H9 (cell line): Measurements from ENCODE around the gene RAPGEF3. TPM values are rescaled to one million over a fixed set of nuclear protein-coding genes. Genes with fewer than 3 reads are reported as not detected.

ENCODE experiments used
- DNase-seq: peaks from one replicate; pipeline ENCODE4 v3.0.0-alpha.2; 2017
- H2AFZ ChIP-seq: one replicate; pipeline ENCODE4 v1.6.1; 2013; ENCODE audit warnings: mild to moderate bottlenecking, low read length, control low read depth, moderate library complexity
- H2AK5ac ChIP-seq: 2 replicates; pipeline ENCODE4 v1.6.1; 2013; ENCODE audit warnings: low read length, control low read depth, mixed read lengths; ENCODE audit not compliant: insufficient read length
- H2BK120ac ChIP-seq: one replicate; pipeline ENCODE4 v1.6.1; 2013; ENCODE audit warnings: low read depth, mild to moderate bottlenecking, low read length, control low read depth, inconsistent platforms; ENCODE audit not compliant: poor library complexity, severe bottlenecking
- H2BK12ac ChIP-seq: 2 replicates; pipeline ENCODE4 v1.6.1; 2013; ENCODE audit warnings: low read length, control low read depth, mixed read lengths, low read depth; ENCODE audit not compliant: insufficient read length
- H2BK15ac ChIP-seq: 2 replicates; pipeline ENCODE4 v1.6.1; 2013; ENCODE audit warnings: low read depth, low read length, control low read depth
- H2BK20ac ChIP-seq: one replicate; pipeline ENCODE4 v1.6.1; 2013; ENCODE audit warnings: low read depth, mild to moderate bottlenecking, low read length, control low read depth, inconsistent platforms; ENCODE audit not compliant: poor library complexity, severe bottlenecking
- H2BK5ac ChIP-seq: 2 replicates; pipeline ENCODE4 v1.6.1; 2013; ENCODE audit warnings: low read length, control low read depth, mixed read lengths; ENCODE audit not compliant: insufficient read length
- H3K14ac ChIP-seq: 2 replicates; pipeline ENCODE4 v1.6.1; 2013; ENCODE audit warnings: low read length, control low read depth; ENCODE audit not compliant: insufficient read depth
- H3K18ac ChIP-seq: 2 replicates; pipeline ENCODE4 v1.6.1; 2013; ENCODE audit warnings: low read depth, mild to moderate bottlenecking, mixed read lengths, low read length, control low read depth; ENCODE audit not compliant: insufficient read length
- H3K23ac ChIP-seq: 2 replicates; pipeline ENCODE4 v1.6.1; 2013; ENCODE audit warnings: low read length, control low read depth, mixed read lengths, low read depth; ENCODE audit not compliant: insufficient read length
- H3K23me2 ChIP-seq: 2 replicates; pipeline ENCODE4 v1.6.1; 2013; ENCODE audit warnings: low read depth, mild to moderate bottlenecking, mixed read lengths, low read length, control low read depth; ENCODE audit not compliant: insufficient read length, poor library complexity, severe bottlenecking
- H3K27ac ChIP-seq: 2 replicates; pipeline ENCODE4 v1.5.1; 2013; ENCODE audit warnings: low read length, control low read depth, mixed read lengths, low read depth; ENCODE audit not compliant: insufficient read length
- H3K27me3 ChIP-seq: 2 replicates; pipeline ENCODE4 v1.6.1; 2013; ENCODE audit warnings: low read length, control low read depth, inconsistent platforms; ENCODE audit not compliant: insufficient read depth
- H3K4ac ChIP-seq: 2 replicates; pipeline ENCODE4 v1.6.1; 2013; ENCODE audit warnings: low read depth, mild to moderate bottlenecking, control low read depth, inconsistent platforms, low read length, moderate library complexity
- H3K4me1 ChIP-seq: 2 replicates; pipeline ENCODE4 v1.6.1; 2013; ENCODE audit warnings: low read length, control low read depth, inconsistent platforms; ENCODE audit not compliant: insufficient read depth
- H3K4me2 ChIP-seq: 2 replicates; pipeline ENCODE4 v1.6.1; 2013; ENCODE audit warnings: low read length, control low read depth, mixed read lengths; ENCODE audit not compliant: insufficient read length, insufficient read depth
- H3K56ac ChIP-seq: 2 replicates; pipeline ENCODE4 v1.6.1; 2013; ENCODE audit warnings: low read depth, mild to moderate bottlenecking, mixed read lengths, low read length, control low read depth; ENCODE audit not compliant: insufficient read length
- H3K79me1 ChIP-seq: 2 replicates; pipeline ENCODE4 v1.6.1; 2013; ENCODE audit warnings: low read depth, mild to moderate bottlenecking, moderate library complexity, low read length, control low read depth, inconsistent platforms; ENCODE audit not compliant: insufficient read depth, poor library complexity, severe bottlenecking
- H3K79me2 ChIP-seq: 2 replicates; pipeline ENCODE4 v1.6.1; 2013; ENCODE audit warnings: low read length, control low read depth, inconsistent platforms; ENCODE audit not compliant: insufficient read depth
- H3K9ac ChIP-seq: 2 replicates; pipeline ENCODE4 v1.6.1; 2013; ENCODE audit warnings: low read length, control low read depth, mixed read lengths; ENCODE audit not compliant: insufficient read length; ENCODE audit errors: extremely low read depth
- H3K9me3 ChIP-seq: one replicate; pipeline ENCODE4 v1.6.1; 2013; ENCODE audit warnings: low read depth, low read length, inconsistent platforms; ENCODE audit not compliant: control insufficient read depth
- H3T11ph ChIP-seq: one replicate; pipeline ENCODE4 v1.6.1; 2013; ENCODE audit warnings: mild to moderate bottlenecking, low read length, control low read depth, inconsistent platforms
- H4K20me1 ChIP-seq: one replicate; pipeline ENCODE4 v1.6.1; 2013; ENCODE audit not compliant: control insufficient read depth, insufficient read length, insufficient read depth
- H4K5ac ChIP-seq: 2 replicates; pipeline ENCODE4 v1.6.1; 2013; ENCODE audit warnings: low read depth, mild to moderate bottlenecking, mixed read lengths, low read length, control low read depth; ENCODE audit not compliant: insufficient read length
- H4K8ac ChIP-seq: replicated peaks from 2 replicates; pipeline ENCODE4 v1.6.1; 2013; ENCODE audit warnings: low read length, control low read depth, mixed read lengths, low read depth; ENCODE audit not compliant: insufficient read length
- H4K91ac ChIP-seq: 2 replicates; pipeline ENCODE4 v1.6.1; 2013; ENCODE audit warnings: low read depth, mild to moderate bottlenecking, moderate library complexity, mixed read lengths, low read length, control low read depth; ENCODE audit not compliant: insufficient read length
- H3K27ac Mint-ChIP-seq, 3 experiments: 2 replicates in 2 of 3; 3 replicates in 1 of 3; pipeline ENCODE4 v1.8.0; 2020 to 2021; ENCODE audit warnings: mixed read lengths in 3 of 3, mild to moderate bottlenecking in 1 of 3, moderate library complexity in 1 of 3
- H3K27me3 Mint-ChIP-seq: 2 replicates; pipeline ENCODE4 v1.8.0; 2021; ENCODE audit warnings: low read depth, mild to moderate bottlenecking, moderate library complexity, mixed read lengths
- H3K36me3 Mint-ChIP-seq, 3 experiments: 2 replicates in 2 of 3; 3 replicates in 1 of 3; pipeline ENCODE4 v1.8.0; 2020 to 2021; ENCODE audit warnings: low read depth in 3 of 3, mixed read lengths in 3 of 3; ENCODE audit not compliant: insufficient read depth in 1 of 3
- H3K4me1 Mint-ChIP-seq, 2 experiments: 2 replicates each; pipeline ENCODE4 v1.8.0; 2020; ENCODE audit warnings: mixed read lengths in 2 of 2
- H3K4me3 Mint-ChIP-seq, 2 experiments: 2 replicates in 1 of 2; 3 replicates in 1 of 2; pipeline ENCODE4 v1.8.0; 2020 to 2021; ENCODE audit warnings: mild to moderate bottlenecking in 2 of 2, mixed read lengths in 2 of 2, moderate library complexity in 1 of 2
- H3K9me3 Mint-ChIP-seq, 2 experiments: 2 replicates in 1 of 2; 3 replicates in 1 of 2; pipeline ENCODE4 v1.8.0; 2020; ENCODE audit warnings: mild to moderate bottlenecking in 2 of 2, mixed read lengths in 2 of 2, moderate library complexity in 1 of 2
- WGBS: extraction: QIAGEN DNeasy Blood & Tissue Kit; methylation state at CpG from one replicate; pipeline ENCODE4 v1.1.7; 2013; ENCODE audit warnings: missing lambda C conversion rate, low lambda C conversion rate, mixed read lengths; ENCODE audit not compliant: insufficient read length; ENCODE audit errors: extremely low coverage; 5-methylcytosine and 5-hydroxymethylcytosine counted together
- total RNA-seq: library from RNA; stranded (reverse); gene quantifications from 2 replicates; pipeline ENCODE4 v1.2.1, GENCODE V29; 2021
- TF ChIP-seq, protein P1 (sequence below): fragments of 200-600 bp; sonication (generic); conservative IDR thresholded peaks from 3 replicates; pipeline ENCODE4 v1.8.0; 2021; ENCODE audit warnings: antibody characterized with exemption, mild to moderate bottlenecking

RAPGEF3 gene
- total RNA-seq, 1 experiment from 2014 or later, result 7.4 TPM

DNA sequence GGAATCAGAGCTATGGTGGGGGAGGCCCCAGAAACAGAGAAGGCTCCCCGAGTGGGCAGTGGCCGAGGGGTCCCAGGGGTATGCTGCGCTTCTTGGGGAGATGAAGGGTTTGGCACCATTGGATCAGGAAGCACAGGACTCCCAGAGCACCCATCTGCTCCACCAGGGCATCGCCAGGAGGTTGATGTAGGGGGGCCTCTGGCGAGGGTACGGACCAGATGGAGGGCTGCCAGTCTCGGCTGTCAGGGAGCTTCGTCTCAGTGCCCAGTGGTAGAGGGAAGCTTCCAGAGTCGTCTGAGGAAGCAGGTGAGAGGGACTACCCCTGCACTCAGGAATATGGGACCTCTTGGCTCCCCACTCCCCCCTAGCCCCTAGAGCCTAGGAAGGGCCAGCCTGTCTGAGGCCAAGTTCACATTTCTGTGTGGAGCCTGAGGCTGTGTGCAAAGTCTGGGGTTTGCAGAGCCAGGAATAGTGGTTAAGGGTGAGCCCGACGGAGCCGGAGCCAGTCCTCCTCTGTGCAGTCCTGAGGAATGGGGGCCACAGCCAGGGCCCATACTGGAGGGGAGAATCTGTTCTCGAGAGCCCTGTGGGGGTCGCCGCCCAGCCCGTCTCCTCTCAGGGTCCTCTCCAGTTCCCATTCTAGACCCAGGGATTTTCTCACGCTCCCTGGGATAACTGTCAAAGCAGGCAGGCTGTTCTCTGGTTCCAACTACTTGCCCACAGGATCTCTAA lies 24.5 kb upstream of the RAPGEF3 start:
- H3K56ac ChIP-seq, result no peak overlapping the region
- Mint-ChIP-seq H3K27ac (no peak overlapping the region), H3K36me3 (peaks cover 28 to 53% (median 44%) of the 10 kb centered on the region in 3 experiments; a peak in 6 of 7 replicates), H3K9me3 (no peaks in the 10 kb centered on the region), H3K27me3 (peaks cover 9% of the 10 kb centered on the region), H3K4me3 (no peak overlapping the region), H3K4me1 (peaks cover 8 to 15% of the 10 kb centered on the region in 2 experiments)
- H2AK5ac ChIP-seq, result no peak overlapping the region
- H2BK15ac ChIP-seq, result no peak overlapping the region
- no peaks in the 10 kb centered on the region for H3K9me3 ChIP-seq
- H3K9ac ChIP-seq, result no peak overlapping the region
- H3T11ph ChIP-seq, result no peak overlapping the region
- H4K91ac ChIP-seq, result no peak overlapping the region
- WGBS, result no CpG with 5 or more reads among the region's 17 CpGs
- H2AFZ ChIP-seq, result no peak overlapping the region
- no peak for DNase-seq
- no peak overlapping the region for H2BK20ac ChIP-seq
- no peak overlapping the region for H3K27ac ChIP-seq
- H4K8ac ChIP-seq, result no peak overlapping the region
- no peak overlapping the region for H2BK5ac ChIP-seq
- no peak overlapping the region for H2BK12ac ChIP-seq
- H3K79me2 ChIP-seq, result no peaks in the 10 kb centered on the region
- H3K27me3 ChIP-seq, result no peaks in the 10 kb centered on the region
- H4K5ac ChIP-seq, result no peak overlapping the region
- peaks cover 2% of the 10 kb centered on the region for H4K20me1 ChIP-seq
- H3K4me1 ChIP-seq, result peaks cover 3% of the 10 kb centered on the region; the same call in 1 of the 2 replicates
- no peak overlapping the region for H3K23ac ChIP-seq
- no peak overlapping the region for H2BK120ac ChIP-seq
- no peaks in the 10 kb centered on the region for H3K23me2 ChIP-seq
- H3K4me2 ChIP-seq, result no peak overlapping the region
- no peak overlapping the region for H3K14ac ChIP-seq
- H3K18ac ChIP-seq, result no peak overlapping the region
- TF ChIP-seq, protein P1, sequence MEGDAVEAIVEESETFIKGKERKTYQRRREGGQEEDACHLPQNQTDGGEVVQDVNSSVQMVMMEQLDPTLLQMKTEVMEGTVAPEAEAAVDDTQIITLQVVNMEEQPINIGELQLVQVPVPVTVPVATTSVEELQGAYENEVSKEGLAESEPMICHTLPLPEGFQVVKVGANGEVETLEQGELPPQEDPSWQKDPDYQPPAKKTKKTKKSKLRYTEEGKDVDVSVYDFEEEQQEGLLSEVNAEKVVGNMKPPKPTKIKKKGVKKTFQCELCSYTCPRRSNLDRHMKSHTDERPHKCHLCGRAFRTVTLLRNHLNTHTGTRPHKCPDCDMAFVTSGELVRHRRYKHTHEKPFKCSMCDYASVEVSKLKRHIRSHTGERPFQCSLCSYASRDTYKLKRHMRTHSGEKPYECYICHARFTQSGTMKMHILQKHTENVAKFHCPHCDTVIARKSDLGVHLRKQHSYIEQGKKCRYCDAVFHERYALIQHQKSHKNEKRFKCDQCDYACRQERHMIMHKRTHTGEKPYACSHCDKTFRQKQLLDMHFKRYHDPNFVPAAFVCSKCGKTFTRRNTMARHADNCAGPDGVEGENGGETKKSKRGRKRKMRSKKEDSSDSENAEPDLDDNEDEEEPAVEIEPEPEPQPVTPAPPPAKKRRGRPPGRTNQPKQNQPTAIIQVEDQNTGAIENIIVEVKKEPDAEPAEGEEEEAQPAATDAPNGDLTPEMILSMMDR, result no peak
- no peak overlapping the region for H3K4ac ChIP-seq
- no peaks in the 10 kb centered on the region for H3K79me1 ChIP-seq
